ENCODE data around the gene SAMD4A. TPM values are rescaled to one million over a fixed set of nuclear protein-coding genes. Genes with fewer than 3 reads are reported as not detected.

The SAMD4A gene
- total RNA-seq, 1 experiment from 2014 or later: 26.5 TPM

- POLR2A ChIA-PET (ENCODE audit: low non-redundant PET): no interaction called here
- no peak for DNase-seq (ENCODE audit: low spot score)
- Histone ChIP-seq H3K36me3 (ENCODE audit: insufficient read depth, low read length, poor library complexity, severe bottlenecking) (peaks cover 3% of the 10 kb centered on the region), H3K4me1 (ENCODE audit: insufficient read depth, low read length, poor library complexity, severe bottlenecking) (peaks cover 3% of the 10 kb centered on the region), H3K27me3 (replicated peaks; ENCODE audit: insufficient read depth, low read depth, low read length, poor library complexity) (no peaks in the 10 kb centered on the region), H3K27ac (ENCODE audit: low read depth, low read length, poor library complexity, severe bottlenecking) (no peak overlapping the region), H3K4me3 (ENCODE audit: low read depth, low read length, poor library complexity, severe bottlenecking) (no peak overlapping the region), H3K9me3 (ENCODE audit: low read depth, low read length, poor library complexity, severe bottlenecking) (no peaks in the 10 kb centered on the region)
- intact Hi-C loops (cut with micrococcal nuclease; ENCODE audit: unreplicated experiment): no loop called here
- BruUV-seq (replicated peaks): no TSS peak
- CTCF ChIA-PET: no interaction called here
- TF ChIP-seq EZH2 (IDR thresholded peaks at IDR 0.05; ENCODE audit: borderline replicate concordance, low read depth, low read length, poor library complexity, severe bottlenecking) (no peak), CTCF (conservative IDR thresholded peaks at IDR 0.05; ENCODE audit: low read depth, low read length) (no peak)
Measured at GRCh38 chr14:54754623-54755386, 187.9 kb downstream of the SAMD4A start.

GRCh38 chr14:54756656-54757392 is 189.9 kb downstream of the SAMD4A start:
- no peak overlapping the region for H3K4me3 ChIP-seq (ENCODE audit: low read depth, low read length, poor library complexity, severe bottlenecking)
- no peaks in the 10 kb centered on the region for H3K9me3 ChIP-seq (ENCODE audit: low read depth, low read length, poor library complexity, severe bottlenecking)
- no TSS peak for BruUV-seq (replicated peaks)
- CTCF ChIA-PET: no interaction called here
- no peaks in the 10 kb centered on the region for H3K27me3 ChIP-seq (replicated peaks; ENCODE audit: insufficient read depth, low read depth, low read length, poor library complexity)
- DNase-seq (ENCODE audit: low spot score): no peak
- intact Hi-C loops (cut with micrococcal nuclease; ENCODE audit: unreplicated experiment): no loop called here
- H3K4me1 ChIP-seq (ENCODE audit: insufficient read depth, low read length, poor library complexity, severe bottlenecking): peaks cover 3% of the 10 kb centered on the region
- POLR2A ChIA-PET (ENCODE audit: low non-redundant PET): no interaction called here
- H3K36me3 ChIP-seq (ENCODE audit: insufficient read depth, low read length, poor library complexity, severe bottlenecking): no peaks in the 10 kb centered on the region
- TF ChIP-seq CTCF (conservative IDR thresholded peaks at IDR 0.05; ENCODE audit: low read depth, low read length): no peak
- no peak for TF ChIP-seq EZH2 (IDR thresholded peaks at IDR 0.05; ENCODE audit: borderline replicate concordance, low read depth, low read length, poor library complexity, severe bottlenecking)
- no peak overlapping the region for H3K27ac ChIP-seq (ENCODE audit: low read depth, low read length, poor library complexity, severe bottlenecking)

GRCh38 chr14:54758041-54758440 is 191.1 kb downstream of the SAMD4A start:
- intact Hi-C loops (cut with micrococcal nuclease; ENCODE audit: unreplicated experiment): no loop called here
- no peaks in the 10 kb centered on the region for H3K27me3 ChIP-seq (replicated peaks; ENCODE audit: insufficient read depth, low read depth, low read length, poor library complexity)
- H3K9me3 ChIP-seq (ENCODE audit: low read depth, low read length, poor library complexity, severe bottlenecking): no peaks in the 10 kb centered on the region
- ChIA-PET CTCF (interaction anchor here (0.6 kb wide), 1 partner anchor 50 kb away, joined by 3 read pairs; no protein-coding TSS in a partner anchor), POLR2A (ENCODE audit: low non-redundant PET) (no interaction called here)
- no peak for DNase-seq (ENCODE audit: low spot score)
- H3K36me3 ChIP-seq (ENCODE audit: insufficient read depth, low read length, poor library complexity, severe bottlenecking): no peaks in the 10 kb centered on the region
- no peak overlapping the region for H3K27ac ChIP-seq (ENCODE audit: low read depth, low read length, poor library complexity, severe bottlenecking)
- TF ChIP-seq EZH2 (IDR thresholded peaks at IDR 0.05; ENCODE audit: borderline replicate concordance, low read depth, low read length, poor library complexity, severe bottlenecking): no peak
- no peak for TF ChIP-seq CTCF (conservative IDR thresholded peaks at IDR 0.05; ENCODE audit: low read depth, low read length)
- no peak overlapping the region for H3K4me3 ChIP-seq (ENCODE audit: low read depth, low read length, poor library complexity, severe bottlenecking)
- peaks cover 3% of the 10 kb centered on the region for H3K4me1 ChIP-seq (ENCODE audit: insufficient read depth, low read length, poor library complexity, severe bottlenecking)
- BruUV-seq (replicated peaks): no TSS peak
